HEK293T (cell line): Measurements from ENCODE around the gene CIB1.

Source experiments
- CTCF ChIA-PET: fragments of 350-600 bp; formaldehyde crosslinking; extraction: SDS; loops from one replicate; lab custom pipeline; 2021; ENCODE audit warnings: antibody characterized with exemption, inconsistent platforms; lab: Yijun Ruan, JAX
- POLR2A ChIA-PET: fragments of 350-600 bp; formaldehyde crosslinking; extraction: SDS; loops from one replicate; lab custom pipeline; 2020; ENCODE audit warnings: antibody characterized with exemption, inconsistent platforms; lab: Yijun Ruan, JAX
- DNase-seq: peaks from one replicate; pipeline ENCODE4 v3.0.0; 2012; ENCODE audit warnings: mixed read lengths; ENCODE audit errors: extremely low spot score
- ARNT ChIP-seq: fragments of 450-650 bp; IDR thresholded peaks from 2 replicates; pipeline ENCODE4 v1.6.1; 2017; ENCODE audit warnings: mild to moderate bottlenecking
- BHLHE40 ChIP-seq: fragments of 450-650 bp; IDR thresholded peaks from 2 replicates; pipeline ENCODE4 v1.6.1; 2016; ENCODE audit warnings: mild to moderate bottlenecking, moderate library complexity, borderline replicate concordance
- CTBP1 ChIP-seq: fragments of 450-650 bp; IDR thresholded peaks from 2 replicates; pipeline ENCODE4 v1.6.1; 2016; ENCODE audit warnings: borderline replicate concordance
- ELF4 ChIP-seq: fragments of 450-650 bp; IDR thresholded peaks from 2 replicates; pipeline ENCODE4 v1.6.1; 2017; ENCODE audit warnings: antibody characterized with exemption
- FOXA1 ChIP-seq: fragments of 450-650 bp; IDR thresholded peaks from 2 replicates; pipeline ENCODE4 v1.6.1; 2016; ENCODE audit warnings: mild to moderate bottlenecking
- FOXK2 ChIP-seq: fragments of 450-650 bp; IDR thresholded peaks from 2 replicates; pipeline ENCODE4 v1.6.1; 2016; ENCODE audit warnings: mild to moderate bottlenecking
- FOXM1 ChIP-seq: fragments of 450-650 bp; IDR thresholded peaks from 2 replicates; pipeline ENCODE4 v1.6.1; 2017; ENCODE audit warnings: mild to moderate bottlenecking, borderline replicate concordance
- HDGF ChIP-seq: fragments of 450-650 bp; IDR thresholded peaks from 2 replicates; pipeline ENCODE4 v1.6.1; 2017; ENCODE audit warnings: antibody characterized with exemption, borderline replicate concordance
- L3MBTL2 ChIP-seq: fragments of 450-650 bp; conservative IDR thresholded peaks from 2 replicates; pipeline ENCODE4 v1.6.1; 2016; ENCODE audit warnings: mild to moderate bottlenecking
- LEF1 ChIP-seq: fragments of 450-650 bp; IDR thresholded peaks from 2 replicates; pipeline ENCODE4 v1.6.1; 2017; ENCODE audit warnings: mild to moderate bottlenecking, borderline replicate concordance
- NFRKB ChIP-seq: fragments of 450-650 bp; IDR thresholded peaks from 2 replicates; pipeline ENCODE4 v1.6.1; 2016; ENCODE audit warnings: mild to moderate bottlenecking, moderate library complexity
- PKNOX1 ChIP-seq: fragments of 450-650 bp; IDR thresholded peaks from 2 replicates; pipeline ENCODE4 v1.6.1; 2016
- SP1 ChIP-seq: fragments of 450-650 bp; IDR thresholded peaks from 2 replicates; pipeline ENCODE4 v1.6.1; 2017
- SUZ12 ChIP-seq: fragments of 450-650 bp; IDR thresholded peaks from 2 replicates; pipeline ENCODE4 v1.6.1; 2016; ENCODE audit warnings: mild to moderate bottlenecking
- TARDBP ChIP-seq: fragments of 450-650 bp; IDR thresholded peaks from 2 replicates; pipeline ENCODE4 v1.6.1; 2016

CIB1 gene

GRCh38 chr15:90208356-90208755 is 25.4 kb downstream of the CIB1 start:
- ChIA-PET POLR2A (no interaction called here), CTCF (interaction anchor here (1.8 kb wide), 1 partner anchor 13 kb away, joined by 6 read pairs; no protein-coding TSS in a partner anchor)
- TF ChIP-seq PKNOX1: no peak
- no peak for TF ChIP-seq SUZ12
- TF ChIP-seq BHLHE40: no peak
- no peak for TF ChIP-seq TARDBP
- TF ChIP-seq L3MBTL2: no peak
- TF ChIP-seq ELF4: no peak
- no peak for TF ChIP-seq FOXK2
- no peak for TF ChIP-seq LEF1
- TF ChIP-seq FOXA1: no peak
- TF ChIP-seq ARNT: no peak
- no peak for TF ChIP-seq FOXM1
- DNase-seq: no peak

- POLR2A ChIA-PET: no interaction called here
- no peak for TF ChIP-seq PKNOX1
- TF ChIP-seq CTBP1: no peak
- no peak for TF ChIP-seq ELF4
- no peak for TF ChIP-seq NFRKB
- TF ChIP-seq TARDBP: no peak
- TF ChIP-seq ARNT: no peak
- TF ChIP-seq LEF1: no peak
- TF ChIP-seq BHLHE40: no peak
- TF ChIP-seq HDGF: no peak
- no peak for TF ChIP-seq SP1
- TF ChIP-seq SUZ12: no peak
- TF ChIP-seq L3MBTL2: no peak
- DNase-seq: no peak
- CTCF ChIA-PET: no interaction called here
Measured at GRCh38 chr15:90207252-90207651, 26.5 kb downstream of the CIB1 start.

- ChIA-PET CTCF (no interaction called here), POLR2A (no interaction called here)
- DNase-seq: no peak
- TF ChIP-seq ELF4: no peak
- no peak for TF ChIP-seq FOXM1
Measured at GRCh38 chr15:90205886-90206285, 27.9 kb downstream of the CIB1 start.

GRCh38 chr15:90205050-90205848 is 28.5 kb downstream of the CIB1 start:
- POLR2A ChIA-PET: no interaction called here
- CTCF ChIA-PET: no interaction called here
- DNase-seq: no peak
- TF ChIP-seq L3MBTL2: no peak
- TF ChIP-seq NFRKB: no peak
- no peak for TF ChIP-seq LEF1
- no peak for TF ChIP-seq BHLHE40
- no peak for TF ChIP-seq SP1
- no peak for TF ChIP-seq CTBP1
- no peak for TF ChIP-seq TARDBP

GRCh38 chr15:90203922-90204321 is 29.8 kb downstream of the CIB1 start:
- CTCF ChIA-PET: interaction anchor here (1.6 kb wide), 1 partner anchor 17 kb away, joined by 5 read pairs; no protein-coding TSS in a partner anchor
- POLR2A ChIA-PET: no interaction called here
- no peak for DNase-seq
- no peak for TF ChIP-seq SP1

- DNase-seq: no peak
- POLR2A ChIA-PET: no interaction called here
- CTCF ChIA-PET: interaction anchor here (0.5 to 1.6 kb wide), 2 partner anchors 18 to 306 kb away, joined by 4 to 5 read pairs; no protein-coding TSS in a partner anchor
- no peak for TF ChIP-seq BHLHE40
- TF ChIP-seq ARNT: no peak
- no peak for TF ChIP-seq NFRKB
- no peak for TF ChIP-seq TARDBP
- TF ChIP-seq ELF4: no peak
- no peak for TF ChIP-seq L3MBTL2
- no peak for TF ChIP-seq FOXK2
- no peak for TF ChIP-seq CTBP1
Measured at GRCh38 chr15:90203473-90203872, 30.3 kb downstream of the CIB1 start.

GRCh38 chr15:90202929-90203328 is 30.8 kb downstream of the CIB1 start:
- no peak for TF ChIP-seq CTBP1
- DNase-seq: no peak
- POLR2A ChIA-PET: no interaction called here
- CTCF ChIA-PET: interaction anchor here (0.5 to 1.6 kb wide), 2 partner anchors 18 to 306 kb away, joined by 4 to 5 read pairs; no protein-coding TSS in a partner anchor
